Endothelial cell (in vitro differentiated cells): ENCODE measurements around the gene TMEM101. TPM values are rescaled to one million over a fixed set of nuclear protein-coding genes. Genes with fewer than 3 reads are reported as not detected.

Experiments
- DNase-seq: peaks from one replicate; pipeline ENCODE4 v3.0.0; 2021; ENCODE audit warnings: low spot score
- H3K27ac Mint-ChIP-seq: one replicate; pipeline ENCODE4 v1.8.0; 2021; ENCODE audit warnings: mixed read lengths, inconsistent platforms; ENCODE audit not compliant: unreplicated experiment
- H3K27me3 Mint-ChIP-seq: one replicate; pipeline ENCODE4 v1.8.0; 2021; ENCODE audit warnings: mild to moderate bottlenecking, moderate library complexity, mixed read lengths, inconsistent platforms; ENCODE audit not compliant: unreplicated experiment
- H3K36me3 Mint-ChIP-seq: one replicate; pipeline ENCODE4 v1.8.0; 2021; ENCODE audit warnings: mild to moderate bottlenecking, low read depth, mixed read lengths, inconsistent platforms; ENCODE audit not compliant: unreplicated experiment
- H3K4me1 Mint-ChIP-seq: one replicate; pipeline ENCODE4 v1.8.0; 2021; ENCODE audit warnings: mild to moderate bottlenecking, mixed read lengths, inconsistent platforms; ENCODE audit not compliant: unreplicated experiment
- H3K4me3 Mint-ChIP-seq: one replicate; pipeline ENCODE4 v1.8.0; 2021; ENCODE audit warnings: mild to moderate bottlenecking, mixed read lengths, inconsistent platforms; ENCODE audit not compliant: unreplicated experiment
- H3K9me3 Mint-ChIP-seq: one replicate; pipeline ENCODE4 v1.8.0; 2021; ENCODE audit warnings: mixed read lengths, inconsistent platforms; ENCODE audit not compliant: unreplicated experiment
- CTCF ChIP-seq: fragments of 200-600 bp; sonication (generic); IDR thresholded peaks from one replicate; pipeline ENCODE4 v1.5.0; 2021; ENCODE audit warnings: antibody characterized with exemption; ENCODE audit not compliant: unreplicated experiment
- long read RNA-seq: library from polyadenylated mRNA; unstranded; transcript quantifications from one replicate; pipeline ENCODE4 v2.0.0, GENCODE V29; 2020; ENCODE audit not compliant: unreplicated experiment
- total RNA-seq: library from RNA; stranded (reverse); fragmentation: NEBNext Ultra II Directional; extraction: Animal tissue kit (Norgen Biotek cat#: 25700); gene quantifications from one replicate; pipeline ENCODE4 v1.2.1, GENCODE V29; 2021; ENCODE audit not compliant: unreplicated experiment

The TMEM101 gene
- total RNA-seq, result 32.1 TPM
- long read RNA-seq, transcript TMEM101-201 (4 exons, 1,536 nt), result major isoform, 29 of 32 reads
- long read RNA-seq, partial matches to known transcripts, result 1 of 32 reads
- long read RNA-seq, other reads (novel, unspliced or antisense), result 2 of 32 reads

GRCh38 chr17:44014437-44015172 is at the start of gene TMEM101:
TSS of gene TMEM101 (minus strand) at chr17:44014963. CDS start at chr17:44014952, 11 bp downstream.
- Mint-ChIP-seq H3K4me3 (peak within 1 kb of the TSS; percentile 99), H3K27me3 (peaks cover 7% of the 10 kb centered on the region), H3K27ac (peak within 1 kb of the TSS; percentile 94), H3K4me1 (peaks cover 11% of the 10 kb centered on the region), H3K36me3 (peaks cover 6% of the 10 kb centered on the region), H3K9me3 (no peaks in the 10 kb centered on the region)
- DNase-seq, result peak; percentile 70
- no peak for TF ChIP-seq CTCF

GRCh38 chr17:44063704-44064639 is 49.2 kb upstream of the TMEM101 start:
- no peaks in the 10 kb centered on the region for H3K9me3 Mint-ChIP-seq
- no peak for DNase-seq
- H3K27ac Mint-ChIP-seq, result peak overlapping the region; percentile 70
- no peak for TF ChIP-seq CTCF
- H3K27me3 Mint-ChIP-seq, result peaks cover 13% of the 10 kb centered on the region
- peaks cover 19% of the 10 kb centered on the region for H3K36me3 Mint-ChIP-seq
- peak overlapping the region; percentile 33 for H3K4me3 Mint-ChIP-seq
- peaks cover 28% of the 10 kb centered on the region for H3K4me1 Mint-ChIP-seq

- no peak for DNase-seq
- no peaks in the 10 kb centered on the region for H3K9me3 Mint-ChIP-seq
- H3K36me3 Mint-ChIP-seq, result peaks cover 19% of the 10 kb centered on the region
- no peak for TF ChIP-seq CTCF
- peaks cover 7% of the 10 kb centered on the region for H3K27me3 Mint-ChIP-seq
- H3K4me3 Mint-ChIP-seq, result no peak overlapping the region
- no peak overlapping the region for H3K27ac Mint-ChIP-seq
- H3K4me1 Mint-ChIP-seq, result peaks cover 22% of the 10 kb centered on the region
Observed at GRCh38 chr17:44062871-44063270, 48.1 kb upstream of the TMEM101 start.

GRCh38 chr17:44061446-44061845 is 46.7 kb upstream of the TMEM101 start:
- H3K36me3 Mint-ChIP-seq, result peaks cover 19% of the 10 kb centered on the region
- no peaks in the 10 kb centered on the region for H3K9me3 Mint-ChIP-seq
- peaks cover 5% of the 10 kb centered on the region for H3K27me3 Mint-ChIP-seq
- H3K27ac Mint-ChIP-seq, result no peak overlapping the region
- no peak for DNase-seq
- H3K4me1 Mint-ChIP-seq, result peaks cover 20% of the 10 kb centered on the region
- H3K4me3 Mint-ChIP-seq, result peak overlapping the region; percentile 52
- no peak for TF ChIP-seq CTCF
